NCI-H2029 treated with DMSO at 0.1 percent for 48 hours (cell line): ENCODE data around the gene ZSCAN20.

Source experiments
- DNase-seq: peaks from one replicate; lab custom pipeline; 2025; lab: John Stamatoyannopoulos, UW

ZSCAN20 gene

GRCh38 chr1:33535334-33535733, 62.9 kb downstream of the ZSCAN20 start:
- DNase-seq, result no peak

GRCh38 chr1:33537885-33538284, 65.4 kb downstream of the ZSCAN20 start:
- DNase-seq, result no peak

- no peak for DNase-seq
Measured at GRCh38 chr1:33541966-33542365, 69.5 kb downstream of the ZSCAN20 start.
